Measurements from ENCODE around the gene VPS37D.
A peak's percentile ranks its signal among the peaks of the same experiment; 100 is the strongest.
"Not testable (repeated sequence)": the region's sequence is repeated elsewhere in the genome, so short reads cannot be mapped to it uniquely, and the experiment has no call there.

Gene VPS37D

GRCh38 chr7:73646785-73647724, 20.6 kb upstream of the VPS37D start:
- no peak for DNase-seq

- peak; percentile 73 for DNase-seq
Measured at GRCh38 chr7:73647725-73648592, 19.7 kb upstream of the VPS37D start.

GRCh38 chr7:73648593-73649332, 18.9 kb upstream of the VPS37D start:
- DNase-seq, result no peak

GRCh38 chr7:73649576-73649975, 18.1 kb upstream of the VPS37D start:
- DNase-seq, result no peak

- DNase-seq, result no peak
Measured at GRCh38 chr7:73650524-73650923, 17.1 kb upstream of the VPS37D start.

- DNase-seq, result no peak
Measured at GRCh38 chr7:73652541-73652949, 15.1 kb upstream of the VPS37D start.

- not testable (repeated sequence) for DNase-seq
Measured at GRCh38 chr7:73655309-73655708, 12.3 kb upstream of the VPS37D start.

- no peak for DNase-seq
Measured at GRCh38 chr7:73659983-73660382, 7.6 kb upstream of the VPS37D start.

- not testable (repeated sequence) for DNase-seq
Measured at GRCh38 chr7:73660594-73660993, 7.0 kb upstream of the VPS37D start.

- DNase-seq, result no peak
Measured at GRCh38 chr7:73663033-73663432, 4.6 kb upstream of the VPS37D start.

GRCh38 chr7:73668103-73668885, 663 bp downstream of the VPS37D start:
- no peak for DNase-seq

GRCh38 chr7:73668886-73669230, 1.2 kb downstream of the VPS37D start:
- DNase-seq, result no peak

GRCh38 chr7:73669288-73669701, 1.7 kb downstream of the VPS37D start:
- no peak for DNase-seq

GRCh38 chr7:73669858-73670385, 2.3 kb downstream of the VPS37D start:
- no peak for DNase-seq

GRCh38 chr7:73671322-73671661, 3.7 kb downstream of the VPS37D start:
- no peak for DNase-seq

GRCh38 chr7:73671857-73672445, 4.3 kb downstream of the VPS37D start:
- DNase-seq, result no peak

- DNase-seq, result no peak
Measured at GRCh38 chr7:73674468-73675124, 7.0 kb downstream of the VPS37D start.

- DNase-seq, result not testable (repeated sequence)
Measured at GRCh38 chr7:73676062-73676461, 8.4 kb downstream of the VPS37D start.

- DNase-seq, result no peak
Measured at GRCh38 chr7:73678862-73679261, 11.2 kb downstream of the VPS37D start.

GRCh38 chr7:73679709-73680108, 12.1 kb downstream of the VPS37D start:
- no peak for DNase-seq

- DNase-seq, result no peak
Measured at GRCh38 chr7:73680501-73680900, 12.9 kb downstream of the VPS37D start.

All from activated effector memory CD4-positive, alpha-beta T cell treated with anti-CD3 and anti-CD28 coated beads, Interleukin-2, amount 50 U/mL, for 16 hours (primary cell).